Stimulated activated naive B cell treated with anti-CD40 and anti-IgM and Interleukin-4, amounts not matched to agents 10 μg/mL and 1 μg/mL and 100 μg/mL, for 72 hours (primary cell): ENCODE data around the gene BUB1B.

Experiments
- ATAC-seq, 2 donors: fragments of 150-1000 bp; cut with Tn5 transposase; replicated peaks; 2 replicates each; pipeline ENCODE4 v1.10.0; 2021; ENCODE audit warnings: moderate library complexity in 1 of 2
- DNase-seq: peaks from one replicate; pipeline ENCODE4 v3.0.0; 2021
- H3K27ac Mint-ChIP-seq: one replicate; pipeline ENCODE4 v1.8.0; 2022; ENCODE audit warnings: mild to moderate bottlenecking, mixed read lengths
- H3K27me3 Mint-ChIP-seq, 2 donors: one replicate each; pipeline ENCODE4 v1.8.0; 2022; ENCODE audit warnings: mixed read lengths in 2 of 2
- H3K36me3 Mint-ChIP-seq, 2 donors: one replicate each; pipeline ENCODE4 v1.8.0; 2022; ENCODE audit warnings: mixed read lengths in 2 of 2, mild to moderate bottlenecking in 1 of 2
- H3K4me1 Mint-ChIP-seq, 2 donors: one replicate each; pipeline ENCODE4 v1.8.0; 2022; ENCODE audit warnings: mixed read lengths in 2 of 2, mild to moderate bottlenecking in 1 of 2
- H3K4me3 Mint-ChIP-seq, 2 donors: one replicate each; pipeline ENCODE4 v1.8.0; 2022; ENCODE audit warnings: mild to moderate bottlenecking in 2 of 2, mixed read lengths in 2 of 2, moderate library complexity in 1 of 2
- H3K9me3 Mint-ChIP-seq, 2 donors: one replicate each; pipeline ENCODE4 v1.8.0; 2022; ENCODE audit warnings: mixed read lengths in 2 of 2, mild to moderate bottlenecking in 1 of 2

Gene BUB1B

GRCh38 chr15:40235201-40235885, 74.5 kb downstream of the BUB1B start:
- Mint-ChIP-seq H3K27ac (no peak overlapping the region), H3K27me3 (peaks cover 7 to 13% of the 10 kb centered on the region in 2 donors), H3K4me1 (peaks cover 23 to 38% of the 10 kb centered on the region in 2 donors), H3K9me3 (no peaks in the 10 kb centered on the region), H3K36me3 (no peaks in the 10 kb centered on the region), H3K4me3 (peak overlapping the region in 1 of 2 donors; percentile 24)
- DNase-seq (no peak), ATAC-seq (peak; percentile 82)

DNA sequence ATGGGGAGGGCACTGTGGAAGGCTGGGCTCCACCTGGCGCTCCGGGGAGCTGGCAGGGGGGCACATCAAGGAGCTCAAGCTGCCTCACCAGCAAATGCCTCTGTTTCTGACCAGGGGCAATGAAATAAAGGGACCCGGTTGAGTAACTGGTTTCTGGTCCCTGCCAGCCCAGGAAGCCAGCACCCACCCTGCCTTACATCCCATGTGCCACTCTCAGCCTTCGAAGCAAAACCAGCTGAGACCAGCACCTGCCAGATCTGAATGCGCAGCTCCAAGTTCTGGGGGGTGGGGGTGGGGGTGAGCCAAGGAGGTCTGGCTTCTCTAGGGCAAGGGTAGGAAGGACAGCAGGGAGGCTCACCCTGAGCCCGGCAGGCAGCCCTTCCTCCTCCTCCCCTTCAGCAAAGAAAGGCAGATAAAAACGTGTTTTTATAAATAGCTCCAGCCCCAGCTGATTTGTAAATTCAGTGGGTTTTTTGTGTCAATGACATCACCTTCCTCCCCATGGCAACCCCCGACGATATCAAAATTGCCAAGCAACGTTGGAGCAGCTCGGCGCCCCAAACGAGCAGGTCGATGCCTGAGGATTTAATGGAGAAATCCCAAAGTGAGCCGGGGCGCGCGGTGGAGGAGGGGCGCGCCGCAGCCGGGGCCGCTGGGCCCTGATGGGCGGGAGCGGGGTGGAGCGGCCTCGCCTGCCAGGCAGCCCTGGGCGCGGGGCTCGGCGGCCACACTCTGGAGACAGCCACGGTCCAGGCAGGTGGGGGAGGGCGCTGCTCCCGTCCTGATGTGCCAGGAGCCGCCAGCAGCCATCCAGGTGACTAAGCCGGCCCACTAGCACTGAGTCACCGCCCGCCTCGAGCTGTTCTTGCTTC, 77.9 kb downstream of the BUB1B start, which contains the start of gene PAK6:
TSS of gene PAK6 (plus strand) at position 532 of the 872 bp plus-strand sequence. CDS start 25,723 bp downstream, outside the sequence.
- Mint-ChIP-seq H3K4me3 (peak within 1 kb of the TSS; percentile 68 to 75), H3K36me3 (no peaks in the 10 kb centered on the region), H3K4me1 (peaks cover 23 to 38% of the 10 kb centered on the region in 2 donors), H3K9me3 (no peaks in the 10 kb centered on the region), H3K27me3 (peaks cover 7 to 20% of the 10 kb centered on the region in 2 donors), H3K27ac (no peak within 1 kb of the TSS)
- ATAC-seq (peak; percentile 58 to 62), DNase-seq (no peak)

GRCh38 chr15:40239404-40239692, 78.5 kb downstream of the BUB1B start:
- H3K27me3 Mint-ChIP-seq: peaks cover 7 to 20% of the 10 kb centered on the region in 2 donors
- H3K9me3 Mint-ChIP-seq: no peaks in the 10 kb centered on the region
- H3K4me1 Mint-ChIP-seq: peaks cover 23 to 34% of the 10 kb centered on the region in 2 donors
- H3K4me3 Mint-ChIP-seq: peak overlapping the region; percentile 68 to 75
- no peaks in the 10 kb centered on the region for H3K36me3 Mint-ChIP-seq
- ATAC-seq (no peak), DNase-seq (no peak)
- no peak overlapping the region for H3K27ac Mint-ChIP-seq

DNA sequence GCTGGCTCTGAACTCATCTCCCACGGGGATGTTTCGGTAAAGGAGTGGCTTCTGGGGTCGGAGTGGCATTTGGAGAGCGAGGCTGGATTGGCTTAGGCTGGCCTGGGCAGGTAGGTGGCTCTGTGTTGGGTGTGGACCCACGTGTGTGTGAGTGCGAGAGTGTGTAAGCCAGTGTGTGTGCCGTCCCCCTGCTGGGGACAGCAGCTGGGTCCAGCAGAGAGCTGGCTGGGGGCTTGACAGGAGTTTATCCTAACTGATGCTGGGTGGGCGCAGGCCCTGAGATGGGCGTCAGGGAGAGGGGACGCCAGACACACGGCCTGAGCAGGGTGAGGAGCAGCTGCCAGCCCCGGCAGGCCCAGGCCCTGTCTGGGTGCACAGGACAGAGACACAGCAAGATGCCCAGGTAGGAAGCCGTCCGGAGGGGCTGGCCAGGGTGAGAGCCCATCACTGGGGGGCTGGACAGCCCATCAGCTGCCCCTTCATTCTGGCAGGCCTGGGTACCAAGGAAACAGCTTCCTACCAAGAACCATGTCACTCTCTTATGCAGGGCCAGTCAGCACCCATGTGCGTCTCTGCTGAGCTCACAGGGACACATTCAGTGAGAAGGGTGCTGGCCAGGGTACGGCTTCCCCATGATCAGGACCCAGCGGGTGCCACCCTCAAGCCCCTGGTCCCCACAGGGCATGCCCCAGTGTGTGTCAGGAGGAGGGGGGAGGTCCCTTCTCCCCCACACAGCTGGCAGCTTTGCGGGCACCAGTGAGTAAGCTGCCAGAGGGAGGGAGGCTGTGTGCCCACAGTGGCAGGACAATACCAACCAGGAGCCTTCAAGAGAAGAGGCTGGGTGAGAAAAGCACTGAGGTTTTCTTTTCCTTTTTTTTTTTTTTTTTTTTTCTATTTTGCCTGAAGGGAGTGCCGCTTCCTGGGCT, 79.1 kb downstream of the BUB1B start:
- Mint-ChIP-seq H3K4me3 (peak overlapping the region in 1 of 2 donors; percentile 68), H3K27me3 (peaks cover 7 to 20% of the 10 kb centered on the region in 2 donors), H3K4me1 (peaks cover 20 to 28% of the 10 kb centered on the region in 2 donors), H3K27ac (no peak overlapping the region), H3K36me3 (no peaks in the 10 kb centered on the region), H3K9me3 (no peaks in the 10 kb centered on the region)
- no peak for DNase-seq
- no peak for ATAC-seq

GRCh38 chr15:40240619-40241221, 79.9 kb downstream of the BUB1B start:
- ATAC-seq (no peak), DNase-seq (no peak)
- Mint-ChIP-seq H3K4me1 (peaks cover 13 to 21% of the 10 kb centered on the region in 2 donors), H3K9me3 (no peaks in the 10 kb centered on the region), H3K27ac (no peak overlapping the region), H3K27me3 (peaks cover 7 to 20% of the 10 kb centered on the region in 2 donors), H3K36me3 (no peaks in the 10 kb centered on the region), H3K4me3 (no peak overlapping the region)

DNA sequence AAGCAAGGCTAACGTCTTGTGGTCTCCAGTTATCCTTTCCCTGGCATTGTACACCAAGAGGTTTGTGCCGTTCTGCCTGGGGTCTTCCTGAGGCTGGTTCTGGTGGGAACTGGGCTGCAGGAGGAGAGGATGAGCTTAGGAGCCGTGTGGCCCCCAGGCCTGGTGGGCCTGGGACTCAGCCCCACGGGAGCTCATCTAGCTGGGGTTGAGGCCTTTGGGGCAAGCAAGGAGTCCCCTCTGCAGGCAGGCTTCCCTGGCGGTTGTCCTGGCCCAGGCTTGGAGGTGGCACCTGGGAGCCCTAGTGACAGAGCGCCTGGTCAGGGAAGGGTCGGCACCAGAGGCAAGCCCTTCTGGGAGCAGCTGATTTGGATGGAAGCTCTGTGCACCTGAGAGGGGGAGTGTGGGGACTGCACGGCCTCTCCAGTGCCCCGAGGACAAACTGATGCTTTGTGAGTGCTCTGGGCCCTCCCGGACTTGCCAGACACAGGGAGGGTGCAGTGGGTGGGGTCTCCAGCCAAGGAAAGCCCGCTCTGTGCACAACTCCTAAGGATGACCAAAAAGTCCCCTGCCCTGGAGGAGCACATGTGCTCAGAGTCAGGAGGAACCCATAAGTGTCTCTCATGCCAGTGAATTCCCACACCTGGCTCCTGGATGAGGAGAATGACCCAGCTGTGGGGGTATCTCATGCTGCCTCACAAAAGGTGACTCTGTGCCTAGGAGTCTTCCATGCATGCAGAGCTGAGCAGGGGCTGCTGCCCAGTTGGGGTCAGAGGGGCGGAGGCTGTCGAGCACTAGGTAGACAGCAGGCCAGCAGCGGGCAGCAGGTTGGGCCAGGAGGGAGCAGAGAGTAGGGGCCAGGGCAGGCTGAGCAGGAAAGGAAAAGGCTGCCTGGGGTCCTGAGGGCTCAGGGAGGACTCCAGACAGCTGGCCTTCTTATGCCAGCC, 80.7 kb downstream of the BUB1B start:
- DNase-seq (no peak), ATAC-seq (no peak)
- peaks cover 11 to 20% of the 10 kb centered on the region in 2 donors for H3K4me1 Mint-ChIP-seq
- no peak overlapping the region for H3K27ac Mint-ChIP-seq
- no peaks in the 10 kb centered on the region for H3K9me3 Mint-ChIP-seq
- H3K36me3 Mint-ChIP-seq: no peaks in the 10 kb centered on the region
- peaks cover 7 to 20% of the 10 kb centered on the region in 2 donors for H3K27me3 Mint-ChIP-seq
- no peak overlapping the region for H3K4me3 Mint-ChIP-seq

DNA sequence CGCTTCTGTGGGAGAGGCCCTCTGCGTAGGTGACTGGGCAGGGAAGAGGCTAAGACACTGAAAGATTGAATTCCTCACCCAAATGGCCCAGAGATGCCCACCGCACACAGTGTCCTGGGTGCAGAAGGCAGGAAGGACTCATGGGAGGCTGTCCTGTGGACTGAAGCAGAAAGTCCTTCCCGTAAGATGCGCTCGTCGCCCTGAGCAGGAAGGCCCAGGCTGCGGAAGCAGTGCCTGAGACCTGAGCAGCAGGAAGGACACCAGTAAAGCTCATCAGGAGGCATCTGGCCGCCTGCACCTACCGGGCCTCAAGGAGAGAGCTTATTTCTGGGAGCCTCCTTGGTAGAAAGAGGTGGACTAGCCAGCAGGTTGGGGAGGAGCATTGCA, 81.3 kb downstream of the BUB1B start:
- Mint-ChIP-seq H3K36me3 (no peaks in the 10 kb centered on the region), H3K4me1 (peaks cover 11 to 20% of the 10 kb centered on the region in 2 donors), H3K27ac (no peak overlapping the region), H3K4me3 (no peak overlapping the region), H3K9me3 (no peaks in the 10 kb centered on the region), H3K27me3 (peaks cover 7 to 20% of the 10 kb centered on the region in 2 donors)
- ATAC-seq (no peak), DNase-seq (no peak)

DNA sequence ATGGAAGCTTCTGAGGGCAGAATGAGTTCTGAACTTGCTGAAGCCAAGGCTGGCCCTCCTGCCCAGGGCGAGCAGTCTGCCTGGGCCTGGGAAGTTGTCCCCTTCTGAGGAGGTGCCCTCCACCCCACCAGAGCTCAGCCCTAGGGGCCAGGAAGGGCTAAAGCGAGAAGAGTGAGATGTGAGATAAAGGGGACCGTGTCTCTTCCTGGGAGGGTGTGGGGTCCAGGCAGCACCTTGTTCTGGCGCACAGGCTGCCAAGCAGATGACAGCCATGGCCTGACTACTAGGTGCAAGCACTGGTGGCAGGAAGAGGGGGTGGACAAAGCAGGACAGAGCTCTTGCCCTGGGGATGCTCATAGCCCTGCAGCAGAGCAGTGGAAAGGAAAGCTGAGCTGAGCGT, 81.7 kb downstream of the BUB1B start:
- ATAC-seq: no peak
- peak overlapping the region; percentile 70 for H3K27ac Mint-ChIP-seq
- H3K4me3 Mint-ChIP-seq: no peak overlapping the region
- H3K36me3 Mint-ChIP-seq: no peaks in the 10 kb centered on the region
- H3K27me3 Mint-ChIP-seq: peaks cover 7 to 20% of the 10 kb centered on the region in 2 donors
- H3K9me3 Mint-ChIP-seq: no peaks in the 10 kb centered on the region
- H3K4me1 Mint-ChIP-seq: peaks cover 11 to 20% of the 10 kb centered on the region in 2 donors
- no peak for DNase-seq

GRCh38 chr15:40243126-40243810, 82.4 kb downstream of the BUB1B start:
- no peak for DNase-seq
- Mint-ChIP-seq H3K4me3 (no peak overlapping the region), H3K36me3 (no peaks in the 10 kb centered on the region), H3K9me3 (no peaks in the 10 kb centered on the region), H3K4me1 (peaks cover 8 to 16% of the 10 kb centered on the region in 2 donors), H3K27me3 (peaks cover 7 to 20% of the 10 kb centered on the region in 2 donors), H3K27ac (no peak overlapping the region)
- no peak for ATAC-seq

DNA sequence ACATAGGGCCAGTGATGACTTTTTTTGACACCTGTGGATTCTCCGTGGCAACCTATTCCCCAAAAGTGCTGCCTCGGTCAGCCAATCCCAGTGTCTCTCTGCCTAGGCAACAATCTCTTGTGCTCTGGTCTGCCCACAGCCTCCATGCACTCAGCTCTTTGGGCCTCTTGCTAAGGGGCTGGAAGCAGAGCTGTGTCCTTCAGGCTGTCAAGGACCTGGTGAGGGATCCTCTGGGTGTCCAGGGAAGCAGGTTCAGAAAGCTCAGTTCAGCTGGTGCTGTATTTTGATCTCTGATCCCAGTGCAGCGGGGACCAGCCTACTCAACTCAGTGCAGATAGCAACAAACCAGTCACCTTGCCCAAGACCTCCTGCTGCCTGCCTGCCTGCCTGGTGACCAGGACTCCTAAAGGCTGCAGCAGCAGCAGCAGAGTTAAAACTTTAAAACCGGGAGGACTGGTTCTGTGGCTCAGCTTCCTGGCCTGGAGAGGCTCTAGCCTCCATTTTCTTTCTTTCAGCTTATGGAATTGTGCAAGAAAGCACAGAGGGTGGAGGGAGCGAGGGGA, 84.2 kb downstream of the BUB1B start:
- H3K9me3 Mint-ChIP-seq: no peaks in the 10 kb centered on the region
- ATAC-seq (no peak), DNase-seq (no peak)
- H3K36me3 Mint-ChIP-seq: no peaks in the 10 kb centered on the region
- H3K4me3 Mint-ChIP-seq: no peak overlapping the region
- no peak overlapping the region for H3K27ac Mint-ChIP-seq
- peaks cover 3 to 13% of the 10 kb centered on the region in 2 donors for H3K27me3 Mint-ChIP-seq
- no peaks in the 10 kb centered on the region for H3K4me1 Mint-ChIP-seq

DNA sequence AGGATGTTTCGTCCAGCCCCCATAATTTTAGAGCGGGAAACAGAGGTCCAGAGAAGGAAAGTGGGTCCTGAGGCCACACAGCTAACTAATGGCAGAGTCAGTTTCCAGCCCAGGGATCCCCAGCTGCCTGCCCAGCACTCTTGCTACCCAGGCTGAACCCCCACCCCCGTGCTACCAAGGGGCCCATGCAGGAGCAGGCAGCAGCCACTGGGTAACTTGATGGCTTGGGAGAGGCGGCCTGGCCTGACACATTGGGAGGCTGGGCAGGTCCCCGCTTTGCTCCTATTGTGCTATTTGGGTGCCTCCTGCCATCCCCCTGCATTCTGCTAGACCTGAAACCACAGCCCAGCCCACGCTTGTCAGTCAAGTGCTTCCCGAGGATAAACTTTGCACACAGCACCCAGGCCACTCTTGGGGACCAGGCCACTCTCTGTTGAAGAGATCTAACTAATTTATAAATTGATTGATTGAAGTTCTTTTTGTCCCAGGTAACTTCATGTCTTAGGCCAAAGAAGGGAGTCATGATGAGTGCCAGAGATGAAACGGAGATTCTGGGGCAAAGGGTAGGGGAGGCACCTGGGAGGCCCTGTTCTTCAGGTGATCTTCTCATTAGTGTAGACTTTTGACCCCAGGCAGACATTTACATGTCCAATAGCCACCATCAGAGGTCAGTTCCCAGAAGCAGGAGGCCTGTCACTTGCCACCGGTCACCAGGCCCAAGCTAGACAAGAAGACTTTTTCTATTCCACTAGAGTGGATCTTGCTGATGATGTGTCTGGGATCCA, 85.0 kb downstream of the BUB1B start:
- DNase-seq: no peak
- peaks cover 6 to 10% of the 10 kb centered on the region in 2 donors for H3K27me3 Mint-ChIP-seq
- no peaks in the 10 kb centered on the region for H3K36me3 Mint-ChIP-seq

More for the DNA sequence above, 85.0 kb downstream of the BUB1B start:
- Mint-ChIP-seq H3K9me3 (no peaks in the 10 kb centered on the region), H3K27ac (peak overlapping the region; percentile 39), H3K4me1 (no peaks in the 10 kb centered on the region), H3K4me3 (no peak overlapping the region)
- ATAC-seq: no peak
